Muscle of leg (tissue), 16 donors: Measurements from ENCODE around the gene BAG1. TPM values are rescaled to one million over a fixed set of nuclear protein-coding genes. Genes with fewer than 3 reads are reported as not detected.

Experiments
- DNase-seq: peaks from one replicate; pipeline ENCODE4 v3.0.0; 2013
- H3K27ac ChIP-seq: one replicate; pipeline ENCODE4 v1.5.1; 2013; ENCODE audit warnings: mild to moderate bottlenecking, low read length, control low read depth
- H3K27me3 ChIP-seq: one replicate; pipeline ENCODE4 v1.6.1; 2013; ENCODE audit warnings: low read length; ENCODE audit not compliant: control insufficient read depth, insufficient read depth
- H3K36me3 ChIP-seq: one replicate; pipeline ENCODE4 v1.6.1; 2013; ENCODE audit warnings: low read length; ENCODE audit not compliant: control insufficient read depth, insufficient read depth
- H3K4me1 ChIP-seq: one replicate; pipeline ENCODE4 v1.6.1; 2013; ENCODE audit warnings: low read length; ENCODE audit not compliant: control insufficient read depth, insufficient read depth
- H3K4me3 ChIP-seq: one replicate; pipeline ENCODE4 v1.5.1; 2013; ENCODE audit warnings: low read length, control low read depth
- H3K9me3 ChIP-seq: replicated peaks from 2 replicates; pipeline ENCODE4 v1.6.1; 2013; ENCODE audit warnings: low read depth, low read length; ENCODE audit not compliant: control insufficient read depth
- whole genome bisulfite sequencing: methylation state at CpG from one replicate; pipeline ENCODE4 v1.1.5; 2013; ENCODE audit warnings: missing lambda C conversion rate; ENCODE audit not compliant: insufficient coverage; 5-methylcytosine and 5-hydroxymethylcytosine counted together
- long read RNA-seq, 11 donors: transcript quantifications; one replicate each; lab custom pipeline, GENCODE V29; 2026
- polyA plus RNA-seq, 8 donors: library from polyadenylated mRNA; unstranded; fragments of 120-200 nt; gene quantifications; one replicate each; pipeline versions ENCODE4 v1.2.1 to v1.2.3, GENCODE V29; 2013; ENCODE audit warnings: inconsistent platforms in 1 of 8, low replicate concordance in 1 of 8; ENCODE audit not compliant: insufficient read length in 8 of 8, insufficient read depth in 1 of 8
- total RNA-seq: library from RNA; stranded (reverse); fragments of 120-200 nt; gene quantifications from one replicate; pipeline ENCODE4 v1.2.4, GENCODE V29; 2013

The BAG1 gene
- total RNA-seq (54.1 TPM), polyA plus RNA-seq (10 to 100 TPM; 72.8 to 94.4 (median 83.1) TPM)
- long read RNA-seq, donor 1, transcript BAG1-210 (7 exons, 3,786 nt): major isoform, 29 of 93 reads
- long read RNA-seq, donor 1, partial matches to known transcripts: 61 of 93 reads
- long read RNA-seq, donor 1, other reads (novel, unspliced or antisense): 0 of 93 reads
- long read RNA-seq, donor 2, partial matches to known transcripts: 0 of 5 reads
- long read RNA-seq, donor 2, other reads (novel, unspliced or antisense): 0 of 5 reads
- long read RNA-seq, donor 3, transcript BAG1-210 (7 exons, 3,786 nt): major isoform, 59 of 71 reads
- long read RNA-seq, donor 3, partial matches to known transcripts: 8 of 71 reads
- long read RNA-seq, donor 3, other reads (novel, unspliced or antisense): 0 of 71 reads
- long read RNA-seq, donor 4, transcript BAG1-201 (4 exons, 1,977 nt): minor isoform, 8 of 137 reads
- long read RNA-seq, donor 4, transcript BAG1-210 (7 exons, 3,786 nt): major isoform, 18 of 137 reads
- long read RNA-seq, donor 4, partial matches to known transcripts: 65 of 137 reads
- long read RNA-seq, donor 4, other reads (novel, unspliced or antisense): 46 of 137 reads
- long read RNA-seq, donor 5, transcript BAG1-210 (7 exons, 3,786 nt): major isoform, 60 of 96 reads
- long read RNA-seq, donor 5, transcript BAG1-201 (4 exons, 1,977 nt): minor isoform, 35 of 96 reads
- long read RNA-seq, donor 5, partial matches to known transcripts: 0 of 96 reads
- long read RNA-seq, donor 5, other reads (novel, unspliced or antisense): 0 of 96 reads
- long read RNA-seq, donor 6, transcript BAG1-201 (4 exons, 1,977 nt): minor isoform, 33 of 117 reads
- long read RNA-seq, donor 6, transcript BAG1-210 (7 exons, 3,786 nt): major isoform, 66 of 117 reads
- long read RNA-seq, donor 6, partial matches to known transcripts: 18 of 117 reads
- long read RNA-seq, donor 6, other reads (novel, unspliced or antisense): 0 of 117 reads
- long read RNA-seq, donor 7, transcript BAG1-201 (4 exons, 1,977 nt): minor isoform, 14 of 66 reads
- long read RNA-seq, donor 7, transcript BAG1-210 (7 exons, 3,786 nt): major isoform, 38 of 66 reads
- long read RNA-seq, donor 7, partial matches to known transcripts: 14 of 66 reads
- long read RNA-seq, donor 7, other reads (novel, unspliced or antisense): 0 of 66 reads
- long read RNA-seq, donor 8, transcript BAG1-210 (7 exons, 3,786 nt): major isoform, 17 of 49 reads
- long read RNA-seq, donor 8, transcript BAG1-201 (4 exons, 1,977 nt): minor isoform, 13 of 49 reads
- long read RNA-seq, donor 8, partial matches to known transcripts: 18 of 49 reads
- long read RNA-seq, donor 8, other reads (novel, unspliced or antisense): 0 of 49 reads
- long read RNA-seq, donor 9, transcript BAG1-210 (7 exons, 3,786 nt): major isoform, 25 of 53 reads
- long read RNA-seq, donor 9, transcript BAG1-201 (4 exons, 1,977 nt): minor isoform, 20 of 53 reads
- long read RNA-seq, donor 9, partial matches to known transcripts: 6 of 53 reads
- long read RNA-seq, donor 9, other reads (novel, unspliced or antisense): 0 of 53 reads
- long read RNA-seq, donor 10, transcript BAG1-201 (4 exons, 1,977 nt): minor isoform, 6 of 55 reads
- long read RNA-seq, donor 10, transcript BAG1-210 (7 exons, 3,786 nt): major isoform, 33 of 55 reads
- long read RNA-seq, donor 10, partial matches to known transcripts: 16 of 55 reads
- long read RNA-seq, donor 10, other reads (novel, unspliced or antisense): 0 of 55 reads
- long read RNA-seq, donor 11, transcript BAG1-201 (4 exons, 1,977 nt): minor isoform, 15 of 55 reads
- long read RNA-seq, donor 11, transcript BAG1-210 (7 exons, 3,786 nt): major isoform, 32 of 55 reads
- long read RNA-seq, donor 11, partial matches to known transcripts: 8 of 55 reads
- long read RNA-seq, donor 11, other reads (novel, unspliced or antisense): 0 of 55 reads

- peak; percentile 100 for DNase-seq
- H3K36me3 ChIP-seq: peaks cover 36% of the 10 kb centered on the region
- peak within 1 kb of the TSS; percentile 94 for H3K4me3 ChIP-seq
- no peaks in the 10 kb centered on the region for H3K9me3 ChIP-seq
- H3K27me3 ChIP-seq: no peaks in the 10 kb centered on the region
- peak within 1 kb of the TSS; percentile 88 for H3K27ac ChIP-seq
- WGBS: under 1% methylated on average over 67 of the region's 67 CpGs
- H3K4me1 ChIP-seq: peaks cover 20% of the 10 kb centered on the region
Measured at GRCh38 chr9:33264473-33265177, at the start of gene BAG1, which contains the start of gene CHMP5. TSS of gene BAG1 (minus strand) at chr9:33264708. TSS of gene CHMP5 (plus strand) at chr9:33265049. CDS start at chr9:33265079, 30 bp downstream.

- no peak for DNase-seq
- 100% methylated on average over 1 of the region's 2 CpGs for WGBS
- Histone ChIP-seq H3K27ac (no peak overlapping the region), H3K27me3 (no peaks in the 10 kb centered on the region), H3K36me3 (peaks cover 64% of the 10 kb centered on the region), H3K4me1 (no peaks in the 10 kb centered on the region), H3K9me3 (no peaks in the 10 kb centered on the region), H3K4me3 (no peak overlapping the region)
Measured at GRCh38 chr9:33311953-33312352, 47.4 kb upstream of the BAG1 start.

- Histone ChIP-seq H3K4me1 (no peaks in the 10 kb centered on the region), H3K36me3 (peaks cover 74% of the 10 kb centered on the region), H3K27ac (no peak overlapping the region), H3K9me3 (no peaks in the 10 kb centered on the region), H3K27me3 (no peaks in the 10 kb centered on the region), H3K4me3 (no peak overlapping the region)
- no peak for DNase-seq
- WGBS: no CpG with 5 or more reads among the region's 2 CpGs
Measured at GRCh38 chr9:33310748-33311147, 46.2 kb upstream of the BAG1 start.

GRCh38 chr9:33309903-33310302 is 45.4 kb upstream of the BAG1 start:
- Histone ChIP-seq H3K9me3 (no peaks in the 10 kb centered on the region), H3K4me3 (no peak overlapping the region), H3K36me3 (peaks cover 78% of the 10 kb centered on the region), H3K27me3 (no peaks in the 10 kb centered on the region), H3K4me1 (no peaks in the 10 kb centered on the region), H3K27ac (no peak overlapping the region)
- no CpG with 5 or more reads among the region's 1 CpG for WGBS
- DNase-seq: no peak

- no peaks in the 10 kb centered on the region for H3K9me3 ChIP-seq
- DNase-seq: no peak
Measured at GRCh38 chr9:33307067-33307466, 42.6 kb upstream of the BAG1 start.

GRCh38 chr9:33306037-33306436 is 41.5 kb upstream of the BAG1 start:
- no peaks in the 10 kb centered on the region for H3K4me1 ChIP-seq
- 90% methylated on average over 3 of the region's 3 CpGs for WGBS
- DNase-seq: no peak
- no peaks in the 10 kb centered on the region for H3K9me3 ChIP-seq
- no peak overlapping the region for H3K4me3 ChIP-seq
- H3K27me3 ChIP-seq: no peaks in the 10 kb centered on the region
- peaks cover 75% of the 10 kb centered on the region for H3K36me3 ChIP-seq
- H3K27ac ChIP-seq: no peak overlapping the region

More at GRCh38 chr9:33307067-33307466, 42.6 kb upstream of the BAG1 start:
- H3K27me3 ChIP-seq: no peaks in the 10 kb centered on the region
- peaks cover 75% of the 10 kb centered on the region for H3K36me3 ChIP-seq
- WGBS: no CpG with 5 or more reads among the region's 1 CpG
- no peaks in the 10 kb centered on the region for H3K4me1 ChIP-seq
- no peak overlapping the region for H3K27ac ChIP-seq
- H3K4me3 ChIP-seq: no peak overlapping the region

GRCh38 chr9:33304362-33304761 is 39.9 kb upstream of the BAG1 start:
- no peak overlapping the region for H3K27ac ChIP-seq
- DNase-seq: no peak
- H3K9me3 ChIP-seq: no peaks in the 10 kb centered on the region
- H3K4me1 ChIP-seq: no peaks in the 10 kb centered on the region
- H3K27me3 ChIP-seq: no peaks in the 10 kb centered on the region
- no peak overlapping the region for H3K4me3 ChIP-seq
- H3K36me3 ChIP-seq: peaks cover 70% of the 10 kb centered on the region
- WGBS: no CpG with 5 or more reads among the region's 1 CpG

GRCh38 chr9:33300546-33300945 is 36.0 kb upstream of the BAG1 start:
- H3K4me1 ChIP-seq: no peaks in the 10 kb centered on the region
- H3K36me3 ChIP-seq: peaks cover 66% of the 10 kb centered on the region
- no peaks in the 10 kb centered on the region for H3K9me3 ChIP-seq
- H3K27ac ChIP-seq: no peak overlapping the region
- DNase-seq: no peak
- H3K4me3 ChIP-seq: no peak overlapping the region
- H3K27me3 ChIP-seq: no peaks in the 10 kb centered on the region
- no CpG with 5 or more reads among the region's 2 CpGs for WGBS
